ENCODE results near the gene RHBDL3.

GRCh38 chr17:32331243-32332040 is 65.8 kb downstream of the RHBDL3 start:
- no peak for TF ChIP-seq CTCF (IDR thresholded peaks at IDR 0.05; ENCODE audit: poor library complexity, severe bottlenecking)
- no peak for TF ChIP-seq EZH2 (IDR thresholded peaks at IDR 0.05; ENCODE audit: borderline replicate concordance, insufficient read depth, low read length, poor library complexity, severe bottlenecking)
- TF ChIP-seq TAF1 (IDR thresholded peaks at IDR 0.05; ENCODE audit: low read depth): no peak
